Heart right ventricle (tissue), 16 donors: ENCODE measurements around the gene STAM2. TPM values are rescaled to one million over a fixed set of nuclear protein-coding genes. Genes with fewer than 3 reads are reported as not detected.

ENCODE experiments used
- ATAC-seq, 8 donors: fragments of 200-7000 bp; cut with Tn5 transposase; one replicate each; pipeline ENCODE4 v1.9.1; 2020; ENCODE audit warnings: mild to moderate bottlenecking in 8 of 8, moderate library complexity in 8 of 8, moderate number of reproducible peaks in 1 of 8
- DNase-seq, 2 donors: peaks; one replicate each; pipeline ENCODE4 v3.0.0-alpha.2; 2020
- H3K27ac ChIP-seq, 10 donors: fragments of 200-600 bp; sonication (generic) in 2 of 10; one replicate each; pipeline versions ENCODE4 v1.5.0 to v1.8.0; 2020 to 2022; ENCODE audit warnings: mild to moderate bottlenecking in 3 of 10
- H3K27me3 ChIP-seq, 7 donors: fragments of 200-600 bp; one replicate each; pipeline ENCODE4 v1.8.0; 2021 to 2022; ENCODE audit warnings: mild to moderate bottlenecking in 2 of 7
- H3K36me3 ChIP-seq, 9 donors: fragments of 200-600 bp; sonication (generic) in 1 of 9; one replicate each; pipeline versions ENCODE4 v1.5.0 to v1.8.0; 2020 to 2022; ENCODE audit warnings: mild to moderate bottlenecking in 2 of 9
- H3K4me1 ChIP-seq, 9 donors: fragments of 200-600 bp; sonication (generic) in 1 of 9; one replicate each; pipeline versions ENCODE4 v1.5.0 to v1.8.0; 2020 to 2022; ENCODE audit warnings: mild to moderate bottlenecking in 4 of 9
- H3K4me3 ChIP-seq, 10 donors: fragments of 200-600 bp; sonication (generic) in 2 of 10; one replicate each; pipeline versions ENCODE4 v1.5.0 to v1.8.0; 2020 to 2022; ENCODE audit warnings: mild to moderate bottlenecking in 7 of 10, moderate library complexity in 2 of 10
- H3K9me3 ChIP-seq, 11 donors: fragments of 200-600 bp in 10 of 11; sonication (generic) in 2 of 11; one replicate each; pipeline versions ENCODE4 v1.5.0 to v1.8.0; 2013 to 2022; ENCODE audit warnings: mild to moderate bottlenecking in 2 of 11, control low read depth in 1 of 11, moderate library complexity in 1 of 11
- WGBS, 2 donors: extraction: QIAGEN DNeasy Blood & Tissue Kit; methylation state at CpG; one replicate each; pipeline ENCODE4 v1.1.7; 2013; ENCODE audit warnings: inconsistent platforms in 1 of 2; 5-methylcytosine and 5-hydroxymethylcytosine counted together
- intact Hi-C, 10 donors: fragments of 100-400 bp; cut with DNase I; formaldehyde crosslinking; loops; one replicate each; pipeline versions ENCODE4 v1.11.1 to v1.14.2; 2022
- polyA plus RNA-seq, 2 donors: library from polyadenylated mRNA; stranded (reverse); fragments of 200-250 nt; gene quantifications; one replicate each; pipeline ENCODE4 v1.2.3, GENCODE V29; 2013
- total RNA-seq, 10 donors: library from RNA; stranded (reverse); fragmentation: NEBNext Ultra II Directional in 3 of 10; extraction: Animal tissue kit (Norgen Biotek cat#: 25700) in 3 of 10; gene quantifications; one replicate each; pipeline versions ENCODE4 v1.2.1 to v1.2.4, GENCODE V29; 2021 to 2023
- TF ChIP-seq, protein P1 (sequence below), 9 donors: fragments of 200-600 bp; sonication (generic) in 2 of 9; IDR thresholded peaks; one replicate each; pipeline versions ENCODE4 v1.5.0 to v1.8.0; 2021 to 2022; ENCODE audit warnings: antibody characterized with exemption in 9 of 9, mild to moderate bottlenecking in 5 of 9, moderate library complexity in 1 of 9
- donor health status: Arrhythmogenic right ventricular cardiomyopathy.
- donor health status: ischemic (EF 13 %, LVEDD 7.1; RV severe dilation, severe dysfunction).
- donor health status: healthy with polysubstance abuse.
- donor health status: DM: no; HTN: yes; CAD: no.
- donor health status: DM: no; HTN: no; CAD: no.
- donor health status: ischemic (EF 25% LVEDD 6.9; RV normal size, moderate dysfunction).
- donor health status: ischemic (EF 25% LVEDD 5.7; RV mildly dilated, moderate dysfunction).
- donor health status: healthy.
- donor health status: DM: yes; HTN: yes; CAD: no.
- donor health status: Ischemic cardiomyopathy.
- donor health status: ischemic (EF 35%, LVEDD 5.7; RV mildly dilated, moderate dysfunction).
- donor health status: nonischemic (EF 11% LVEDD 7.7; RV severe dilation, severe dysfunction).
- donor health status: DM: yes; HTN: yes; CAD: no.
- donor health status: PGD.
- donor health status: ischemic (EF 29% LVEDD 5.4; RV normal size, mild dysfunction).
- donor health status: nonischemic (EF 23%, LVEDD 6.1; RV moderate dilation, normal function).

Gene STAM2
- total and polyA plus RNA-seq, 12 donors: 6.9 to 35.9 (median 25.0) TPM

DNA sequence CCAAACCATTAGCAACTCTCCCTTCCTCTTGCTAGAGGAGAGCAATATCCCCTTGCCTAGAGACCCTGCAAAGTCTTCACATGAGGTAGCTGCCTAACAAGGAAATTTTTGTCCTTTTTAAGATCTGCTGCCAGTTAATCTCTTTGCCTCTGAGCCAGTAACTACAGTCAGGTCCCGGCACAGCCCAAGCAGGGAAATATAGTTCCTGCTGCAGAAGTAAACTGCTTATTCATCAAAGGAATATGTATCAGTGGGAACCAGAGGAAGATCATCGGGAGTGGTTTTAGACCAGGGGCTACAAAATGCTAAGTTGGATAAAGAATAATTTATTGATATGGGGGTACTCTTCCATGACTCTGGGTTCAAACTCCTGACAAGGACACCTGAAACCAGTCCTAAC is 107.3 kb downstream of the STAM2 start:
- intact Hi-C loops: no loop called here
- Histone ChIP-seq H3K36me3 (no peaks in the 10 kb centered on the region), H3K9me3 (no peaks in the 10 kb centered on the region), H3K4me3 (no peak overlapping the region), H3K27ac (no peak overlapping the region), H3K27me3 (no peaks in the 10 kb centered on the region), H3K4me1 (peaks cover 0 to 11% (median 0%) of the 10 kb centered on the region in 9 donors)
- DNase-seq (no peak), ATAC-seq (no peak)
- TF ChIP-seq, protein P1, sequence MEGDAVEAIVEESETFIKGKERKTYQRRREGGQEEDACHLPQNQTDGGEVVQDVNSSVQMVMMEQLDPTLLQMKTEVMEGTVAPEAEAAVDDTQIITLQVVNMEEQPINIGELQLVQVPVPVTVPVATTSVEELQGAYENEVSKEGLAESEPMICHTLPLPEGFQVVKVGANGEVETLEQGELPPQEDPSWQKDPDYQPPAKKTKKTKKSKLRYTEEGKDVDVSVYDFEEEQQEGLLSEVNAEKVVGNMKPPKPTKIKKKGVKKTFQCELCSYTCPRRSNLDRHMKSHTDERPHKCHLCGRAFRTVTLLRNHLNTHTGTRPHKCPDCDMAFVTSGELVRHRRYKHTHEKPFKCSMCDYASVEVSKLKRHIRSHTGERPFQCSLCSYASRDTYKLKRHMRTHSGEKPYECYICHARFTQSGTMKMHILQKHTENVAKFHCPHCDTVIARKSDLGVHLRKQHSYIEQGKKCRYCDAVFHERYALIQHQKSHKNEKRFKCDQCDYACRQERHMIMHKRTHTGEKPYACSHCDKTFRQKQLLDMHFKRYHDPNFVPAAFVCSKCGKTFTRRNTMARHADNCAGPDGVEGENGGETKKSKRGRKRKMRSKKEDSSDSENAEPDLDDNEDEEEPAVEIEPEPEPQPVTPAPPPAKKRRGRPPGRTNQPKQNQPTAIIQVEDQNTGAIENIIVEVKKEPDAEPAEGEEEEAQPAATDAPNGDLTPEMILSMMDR (IDR thresholded peaks at IDR 0.05): no peak
- WGBS, 2 donors: 76 to 84% methylated on average over 2 of the region's 2 CpGs

GRCh38 chr2:152067823-152068222 is 107.7 kb downstream of the STAM2 start:
- no peaks in the 10 kb centered on the region for H3K36me3 ChIP-seq
- DNase-seq (no peak), ATAC-seq (no peak)
- no peaks in the 10 kb centered on the region for H3K9me3 ChIP-seq
- H3K4me3 ChIP-seq: no peak overlapping the region
- H3K27me3 ChIP-seq: no peaks in the 10 kb centered on the region
- peaks cover 0 to 15% (median 0%) of the 10 kb centered on the region in 9 donors for H3K4me1 ChIP-seq
- TF ChIP-seq, protein P1 (IDR thresholded peaks at IDR 0.05): no peak
- 93 to 97% methylated on average over 1 of the region's 1 CpG for WGBS, 2 donors
- intact Hi-C loops: no loop called here
- H3K27ac ChIP-seq: no peak overlapping the region

Other genes starting within 250 kb of the STAM2 start
- under 1 TPM; 0.22 to 0.95 (median 0.44) TPM for gene CACNB4, start 76.7 kb downstream of the STAM2 start, total RNA-seq
- gene CACNB4, start 76.7 kb downstream of the STAM2 start, polyA plus RNA-seq: under 1 TPM; 0.09 to 0.29 TPM
- 10 to 100 TPM in 2 of 10 donors, 1 to 10 TPM in 8; 3.3 to 10.4 (median 4.4) TPM for gene FMNL2, start 159.4 kb upstream of the STAM2 start, total RNA-seq
- 10 to 100 TPM in 1 of 2 donors, 1 to 10 TPM in 1; 5.2 to 16.0 TPM for gene FMNL2, start 159.4 kb upstream of the STAM2 start, polyA plus RNA-seq